Activated CD4-positive, alpha-beta T cell treated with anti-CD3 and anti-CD28 coated beads, Interleukin-2, Interleukin-6, amounts not matched to agents 100 ng/mL and 50 ng/mL, durations not matched to agents 16 hours and 8 hours (primary cell): ENCODE data around the gene TRAF2.

Experiments
- DNase-seq: peaks from one replicate; pipeline ENCODE4 v3.0.0-alpha.2; 2020

The TRAF2 gene

GRCh38 chr9:136964171-136964689 lies 77.9 kb downstream of the TRAF2 start:
- no peak for DNase-seq

GRCh38 chr9:136964833-136965422 lies 78.6 kb downstream of the TRAF2 start:
- DNase-seq: no peak

- peak; percentile 34 for DNase-seq
Measured at GRCh38 chr9:136965771-136966484, 79.6 kb downstream of the TRAF2 start.

- DNase-seq: no peak
Measured at GRCh38 chr9:136968333-136969127, 82.2 kb downstream of the TRAF2 start.

GRCh38 chr9:136969150-136969549 lies 82.8 kb downstream of the TRAF2 start:
- DNase-seq: no peak

- no peak for DNase-seq
Measured at GRCh38 chr9:136969774-136970173, 83.5 kb downstream of the TRAF2 start.

- no peak for DNase-seq
Measured at GRCh38 chr9:136970361-136970760, 84.0 kb downstream of the TRAF2 start.

GRCh38 chr9:136971746-136972145 lies 85.4 kb downstream of the TRAF2 start:
- DNase-seq: no peak

- DNase-seq: no peak
Measured at GRCh38 chr9:136972335-136972734, 86.0 kb downstream of the TRAF2 start.

GRCh38 chr9:136972743-136973142 lies 86.4 kb downstream of the TRAF2 start:
- DNase-seq: no peak

GRCh38 chr9:136973618-136974617 lies 87.6 kb downstream of the TRAF2 start:
- DNase-seq: no peak

GRCh38 chr9:136974817-136975535 lies 88.7 kb downstream of the TRAF2 start:
- no peak for DNase-seq

- peak; percentile 42 for DNase-seq
Measured at GRCh38 chr9:136975644-136976043, 89.3 kb downstream of the TRAF2 start.
